H54 (cell line): Measurements from ENCODE around the gene SCAPER.
A peak's percentile ranks its signal among the peaks of the same experiment; 100 is the strongest.
"Not testable (repeated sequence)": the region's sequence is repeated elsewhere in the genome, so short reads cannot be mapped to it uniquely, and the experiment has no call there.

Experiments used
- DNase-seq: peaks from one replicate; pipeline ENCODE4 v3.0.0; 2011; ENCODE audit warnings: low spot score, mixed read lengths; ENCODE audit not compliant: insufficient read length
- FAIRE-seq: peaks from 3 replicates; lab custom pipeline; 2011; peaks lifted over from hg19 to GRCh38; lab: Jason Lieb, UNC
- POLR2A ChIP-seq: IDR thresholded peaks from 2 replicates; pipeline ENCODE4 v1.6.1; 2011; ENCODE audit warnings: low read depth, mild to moderate bottlenecking, low read length

The SCAPER gene

GRCh38 chr15:76861815-76862397, 43.2 kb downstream of the SCAPER start:
- DNase-seq (no peak), FAIRE-seq (no peak)
- TF ChIP-seq POLR2A: no peak

DNA sequence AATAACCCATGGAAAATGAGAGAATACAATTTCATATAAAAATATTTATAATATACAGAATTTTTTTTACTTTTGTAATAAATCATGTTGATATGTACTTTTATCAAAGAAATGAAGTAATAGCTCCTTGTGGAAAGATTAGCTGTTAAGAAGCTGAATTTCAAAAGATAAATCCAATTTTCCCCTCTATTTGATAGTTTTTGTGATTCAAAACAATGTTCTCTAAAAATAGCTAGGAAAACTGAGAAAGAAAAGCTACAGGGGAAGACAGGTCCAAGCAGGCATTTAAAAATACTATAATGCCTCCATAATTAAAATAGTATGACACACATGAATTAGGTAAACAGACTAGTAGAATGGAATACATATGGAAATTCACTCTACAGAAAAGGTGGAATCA, 44.9 kb downstream of the SCAPER start:
- no peak for FAIRE-seq
- DNase-seq: no peak
- no peak for TF ChIP-seq POLR2A

DNA sequence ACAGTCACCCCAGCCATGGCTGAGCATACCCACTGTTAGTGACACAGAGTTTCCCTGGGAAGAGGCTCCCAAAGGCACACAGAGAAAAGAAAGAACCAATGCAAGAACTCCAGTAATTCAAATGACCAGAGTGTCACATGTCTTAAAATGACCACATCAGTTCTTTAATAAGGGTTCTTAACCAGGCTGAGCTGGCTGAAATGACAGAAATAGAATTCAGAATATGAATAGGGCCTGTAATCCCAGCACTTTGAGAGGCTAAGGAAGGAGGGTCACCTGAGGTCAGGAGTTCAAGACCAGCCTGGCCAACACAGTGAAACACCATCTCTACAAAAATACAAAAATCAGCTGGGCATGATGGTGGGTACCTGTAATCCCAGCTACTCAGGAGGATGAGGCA, 54.8 kb downstream of the SCAPER start:
- FAIRE-seq, DNase-seq: not testable (repeated sequence)

GRCh38 chr15:76846782-76847181, 58.4 kb downstream of the SCAPER start:
- no peak for DNase-seq
- FAIRE-seq: no peak
- TF ChIP-seq POLR2A: no peak

DNA sequence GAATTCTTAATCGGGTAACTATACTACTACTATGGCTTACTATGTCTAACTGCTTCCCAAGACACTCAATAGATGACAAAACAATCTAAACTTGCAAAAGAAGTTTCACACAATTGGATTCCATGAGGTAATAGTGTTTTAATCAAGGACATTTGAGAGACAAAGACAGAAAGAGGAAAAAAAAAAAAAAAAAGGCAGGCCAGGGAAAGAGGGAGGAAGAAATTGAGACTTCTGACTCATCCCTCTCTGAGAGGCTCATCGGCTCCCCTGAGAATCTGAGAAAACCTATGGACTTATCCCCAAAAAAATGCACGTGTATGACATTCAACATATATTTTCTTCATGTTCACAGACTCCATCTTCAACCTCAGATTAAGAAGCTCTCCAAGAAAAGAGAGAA, 61.0 kb downstream of the SCAPER start:
- FAIRE-seq: peak; percentile 6
- no peak for TF ChIP-seq POLR2A
- DNase-seq: no peak

- FAIRE-seq (no peak), DNase-seq (no peak)
- no peak for TF ChIP-seq POLR2A
Measured at GRCh38 chr15:76843269-76843668, 61.9 kb downstream of the SCAPER start.

DNA sequence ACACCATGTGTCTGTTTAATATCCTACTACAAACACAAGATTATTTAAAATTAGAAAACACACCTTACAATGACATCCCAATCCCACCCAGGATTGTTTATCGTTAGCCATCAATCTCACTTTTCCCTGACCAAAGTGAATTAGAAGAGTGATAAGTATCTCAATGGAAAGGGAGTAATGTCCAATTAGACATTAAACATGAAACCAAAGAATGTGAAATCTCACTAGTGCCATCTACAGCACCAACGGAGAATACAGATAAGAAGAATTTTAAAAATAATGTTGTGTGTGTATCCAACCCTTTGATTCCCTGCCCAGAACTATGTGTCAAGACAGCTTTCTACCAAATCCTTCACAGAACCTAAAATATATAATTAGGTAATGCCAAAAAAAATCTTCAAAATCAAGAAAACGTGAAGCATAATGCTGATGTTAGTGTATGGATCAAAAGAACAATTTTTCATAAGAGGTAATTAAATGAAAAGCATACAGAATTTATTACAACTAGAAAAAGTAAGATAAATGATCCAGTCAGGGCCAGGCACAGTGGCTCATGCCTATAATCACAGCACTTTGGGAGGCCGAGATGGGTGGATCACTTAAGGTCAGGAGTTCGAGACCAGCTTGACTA, 64.2 kb downstream of the SCAPER start:
- DNase-seq (no peak), FAIRE-seq (peak; percentile 20)
- TF ChIP-seq POLR2A: no peak

GRCh38 chr15:76839173-76839572, 66.0 kb downstream of the SCAPER start:
- DNase-seq (no peak), FAIRE-seq (no peak)
- no peak for TF ChIP-seq POLR2A

GRCh38 chr15:76837474-76837873, 67.7 kb downstream of the SCAPER start:
- no peak for TF ChIP-seq POLR2A
- DNase-seq: no peak
- no peak for FAIRE-seq

DNA sequence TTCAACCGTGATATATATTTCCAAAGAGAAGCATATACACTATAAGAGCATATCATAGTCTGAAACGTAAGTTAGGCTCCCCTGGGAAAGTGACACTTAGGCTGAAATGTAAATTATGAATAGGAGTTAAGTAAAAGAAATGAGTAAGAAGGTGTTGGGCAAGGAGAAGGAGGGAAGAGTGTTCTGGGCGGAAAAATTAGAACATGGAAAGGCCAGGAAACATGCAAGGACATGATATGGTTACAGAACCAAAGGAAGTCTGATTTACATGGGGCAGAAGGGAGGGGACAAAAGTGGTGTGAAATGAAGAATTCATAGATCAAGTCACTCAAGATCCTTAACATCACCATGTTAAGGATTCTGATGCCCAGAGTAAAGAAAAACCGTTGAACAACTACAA, 75.2 kb downstream of the SCAPER start:
- no peak for FAIRE-seq
- no peak for TF ChIP-seq POLR2A
- DNase-seq: no peak

DNA sequence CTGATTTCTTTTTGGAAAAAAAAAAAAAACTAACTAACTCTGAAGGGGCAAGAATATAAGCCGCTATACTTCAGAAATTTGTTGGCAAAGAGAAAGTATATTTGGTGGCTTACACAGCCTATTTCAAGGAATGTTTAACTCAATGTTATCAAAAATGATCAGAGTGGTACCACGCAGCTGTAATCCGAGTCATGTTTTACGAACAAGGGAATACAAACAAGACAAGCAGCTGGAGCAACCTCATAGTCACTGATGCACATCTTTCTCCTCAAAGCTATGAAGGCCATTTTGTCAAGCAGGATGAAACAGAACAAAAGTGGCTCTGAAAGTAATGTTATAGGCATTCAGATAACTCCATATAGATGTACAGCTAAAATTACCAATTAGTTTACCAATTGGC, 81.2 kb downstream of the SCAPER start:
- DNase-seq (no peak), FAIRE-seq (no peak)

GRCh38 chr15:76823303-76823702, 81.8 kb downstream of the SCAPER start:
- FAIRE-seq (no peak), DNase-seq (no peak)
- no peak for TF ChIP-seq POLR2A

More for the DNA sequence above, 81.2 kb downstream of the SCAPER start:
- no peak for TF ChIP-seq POLR2A

DNA sequence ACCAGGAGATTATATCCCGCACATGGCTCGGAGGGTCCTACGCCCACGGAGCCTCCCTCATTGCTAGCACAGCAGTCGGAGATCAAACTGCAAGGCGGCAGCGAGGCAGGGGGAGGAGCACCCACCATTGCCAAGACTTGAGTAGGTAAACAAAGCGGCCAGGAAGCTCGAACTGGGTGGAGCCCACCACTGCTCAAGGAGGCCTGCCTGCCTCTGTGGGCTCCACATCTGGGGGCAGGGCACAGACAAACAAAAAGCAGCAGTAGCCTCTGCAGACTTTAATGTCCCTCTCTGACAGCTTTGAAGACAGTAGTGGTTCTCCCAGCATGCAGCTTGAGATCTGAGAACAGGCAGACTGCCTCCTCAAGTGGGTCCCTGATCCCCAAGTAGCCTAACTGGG, 86.2 kb downstream of the SCAPER start:
- DNase-seq, FAIRE-seq: not testable (repeated sequence)

DNA sequence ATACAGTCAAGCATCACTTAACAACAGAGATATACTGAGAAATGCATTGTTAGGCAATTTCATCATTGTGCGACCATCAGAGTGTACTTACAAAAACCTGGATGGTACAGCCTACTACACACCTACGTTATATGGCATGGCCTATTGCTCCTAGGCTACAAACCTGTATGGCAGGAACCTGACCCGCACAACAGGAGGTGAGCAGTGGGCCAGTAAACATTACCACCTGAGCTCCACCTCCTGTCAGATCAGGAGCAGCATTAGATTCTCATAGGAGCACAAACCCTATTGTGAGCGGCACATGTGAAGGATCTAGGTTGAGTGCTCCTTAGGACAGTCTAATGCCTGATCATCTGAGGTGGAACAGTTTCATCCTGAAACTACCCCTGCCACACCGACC, 89.7 kb downstream of the SCAPER start:
- no peak for FAIRE-seq
- TF ChIP-seq POLR2A: no peak

DNA sequence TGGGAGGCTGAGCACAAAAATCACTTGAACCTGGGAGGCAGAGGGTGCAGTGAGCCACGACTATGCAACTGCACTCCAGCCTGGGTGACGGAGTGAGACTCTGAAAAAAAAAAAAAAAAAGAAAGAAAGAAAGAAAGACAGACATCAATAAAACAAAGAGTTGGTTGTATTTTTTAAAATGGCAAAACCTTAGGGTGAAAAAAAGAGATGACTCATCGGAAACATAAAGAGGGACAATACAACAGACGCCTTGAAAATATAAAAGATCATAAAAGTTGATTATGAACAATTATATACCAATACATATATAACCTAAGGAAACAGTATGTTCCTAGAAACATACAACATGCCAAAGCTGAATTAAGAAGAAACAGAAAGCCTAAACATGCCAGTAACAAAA, 92.8 kb downstream of the SCAPER start:
- no peak for TF ChIP-seq POLR2A
- FAIRE-seq: no peak
- no peak for DNase-seq

More for the DNA sequence above, 89.7 kb downstream of the SCAPER start:
- DNase-seq: no peak
